IPS-NIHi11 (cell line): ENCODE results near the gene RDH8.

Source experiments
- DNase-seq: peaks from one replicate; pipeline ENCODE4 v3.0.0; 2012; ENCODE audit warnings: mixed read lengths, low spot score

Gene RDH8

DNA sequence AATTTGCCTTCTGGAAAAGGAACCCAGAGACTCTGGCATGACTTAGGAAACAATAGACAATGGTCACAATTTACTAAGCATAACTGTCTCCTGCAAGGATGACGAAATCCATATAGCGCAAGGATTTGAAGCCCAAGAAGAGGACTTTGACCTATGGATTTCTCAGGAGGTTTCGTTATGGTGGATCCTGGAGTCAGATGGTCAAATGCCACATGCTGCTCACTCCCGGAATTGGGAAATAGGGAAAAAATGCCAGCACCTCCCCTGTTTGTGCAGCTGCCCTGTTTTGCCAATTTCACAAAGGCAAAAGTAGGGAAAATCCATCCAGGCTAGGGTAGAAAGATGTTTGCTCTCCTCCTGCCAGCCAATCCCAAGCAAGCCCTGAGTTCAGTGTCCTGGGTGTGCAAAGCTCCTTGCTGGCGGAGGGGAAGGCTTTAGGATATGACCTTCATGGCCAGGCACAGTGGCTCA, 23.4 kb downstream of the RDH8 start:
- no peak for DNase-seq

DNA sequence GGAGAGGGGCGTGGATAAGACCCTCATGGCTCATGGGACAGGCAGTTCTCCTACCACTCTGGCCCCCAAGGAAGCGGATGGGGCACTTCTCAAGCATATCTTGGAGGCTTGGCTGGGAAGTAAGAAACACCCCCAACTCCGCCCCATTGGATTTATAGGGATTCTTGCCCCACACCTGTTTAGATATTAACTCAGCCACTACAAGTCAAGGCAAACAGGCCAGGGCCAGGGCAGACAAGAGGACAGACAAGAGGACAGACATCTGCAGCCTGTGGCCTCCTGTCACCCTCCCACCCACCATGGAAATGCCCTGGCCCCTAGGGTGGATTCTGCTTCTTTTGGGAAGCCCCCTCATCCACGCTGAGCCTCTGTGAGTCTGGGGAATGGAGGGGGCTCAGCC, 24.1 kb downstream of the RDH8 start:
- no peak for DNase-seq

DNA sequence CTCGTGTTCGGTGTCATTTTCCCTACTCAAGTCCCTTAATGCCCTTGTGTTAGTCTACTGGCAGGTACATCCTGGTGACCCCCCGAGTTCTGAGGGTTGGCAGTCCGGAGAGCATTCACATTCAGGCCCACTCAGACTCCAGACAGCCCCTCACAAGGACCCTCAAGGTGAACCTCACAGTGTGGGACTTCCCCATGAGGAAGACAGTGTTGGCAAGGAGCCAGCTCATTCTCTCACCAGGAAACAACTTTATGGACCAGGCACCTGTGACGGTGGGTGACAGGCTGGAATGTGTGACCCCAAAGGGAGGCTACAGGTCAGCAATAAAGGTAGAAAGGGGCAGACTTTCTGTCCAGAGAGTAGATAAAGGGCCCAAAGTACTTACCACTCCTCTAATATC, 24.5 kb downstream of the RDH8 start:
- no peak for DNase-seq

DNA sequence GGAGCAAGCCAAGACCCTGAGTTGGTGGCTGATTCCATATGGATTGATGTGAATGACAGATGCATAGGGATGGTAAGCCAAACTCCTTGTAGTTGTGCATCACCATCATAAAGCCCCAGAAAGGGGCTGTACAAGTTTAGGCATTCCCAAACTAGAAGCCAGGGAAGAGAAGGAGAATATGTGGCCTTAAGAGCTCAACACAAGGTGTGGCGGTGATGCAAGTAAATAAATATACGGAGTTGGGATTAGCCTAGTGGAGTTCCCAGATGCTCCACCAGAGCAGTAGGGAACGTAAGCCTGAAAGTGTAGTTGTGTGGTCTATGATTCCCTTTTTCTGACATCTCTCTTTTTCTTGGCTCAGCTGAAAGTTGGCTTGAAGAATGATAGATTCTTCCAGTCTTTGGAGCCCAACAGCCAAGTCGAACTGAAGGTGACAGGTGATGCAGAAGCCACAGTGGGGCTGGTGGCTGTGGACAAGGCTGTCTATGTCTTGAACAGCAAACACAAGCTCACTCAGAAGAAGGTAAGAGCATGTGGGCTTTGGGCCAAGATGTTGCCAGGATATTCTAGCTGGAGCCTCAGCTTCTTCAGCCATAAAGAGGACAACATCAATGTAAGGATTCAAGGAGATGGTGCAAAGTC, 30.1 kb downstream of the RDH8 start:
- no peak for DNase-seq

DNA sequence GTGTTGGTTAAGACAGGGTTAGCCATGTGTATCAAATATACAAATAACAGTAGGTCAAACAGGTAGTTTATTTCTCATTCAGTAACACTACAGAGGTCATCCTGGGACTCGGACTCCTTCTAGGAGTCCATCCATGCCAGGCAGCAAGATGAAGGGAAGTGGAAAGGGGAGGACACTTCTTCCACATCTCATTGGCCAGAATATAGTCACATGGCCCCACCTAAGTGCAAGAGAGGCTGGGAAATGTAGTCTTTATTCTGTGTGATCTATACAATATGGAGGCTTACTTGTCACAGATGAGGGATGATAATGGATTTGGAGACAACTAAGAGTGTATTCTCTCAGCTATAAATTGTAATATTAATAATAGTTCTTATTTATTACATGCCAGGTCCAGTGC, 31.1 kb downstream of the RDH8 start:
- peak; percentile 62 for DNase-seq

DNA sequence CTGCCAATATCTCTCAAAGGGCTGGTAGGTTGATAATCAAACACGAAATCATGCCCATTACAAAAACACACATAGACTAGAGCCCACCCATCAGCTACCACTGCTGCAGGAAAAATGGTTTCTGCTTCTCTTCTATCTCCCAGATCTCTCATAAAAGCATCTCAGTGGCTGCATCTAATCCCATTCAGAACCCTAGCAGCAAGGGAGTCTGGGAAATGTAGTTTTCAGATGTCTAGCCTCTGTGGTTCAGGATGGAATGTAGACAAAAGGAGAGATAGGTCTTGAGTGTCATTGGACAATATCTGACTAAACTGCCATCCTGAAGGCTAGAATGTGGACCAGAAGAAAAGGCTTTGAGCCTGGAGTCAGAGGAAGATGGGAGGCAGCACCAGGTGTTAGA, 32.1 kb downstream of the RDH8 start:
- DNase-seq, result no peak

DNA sequence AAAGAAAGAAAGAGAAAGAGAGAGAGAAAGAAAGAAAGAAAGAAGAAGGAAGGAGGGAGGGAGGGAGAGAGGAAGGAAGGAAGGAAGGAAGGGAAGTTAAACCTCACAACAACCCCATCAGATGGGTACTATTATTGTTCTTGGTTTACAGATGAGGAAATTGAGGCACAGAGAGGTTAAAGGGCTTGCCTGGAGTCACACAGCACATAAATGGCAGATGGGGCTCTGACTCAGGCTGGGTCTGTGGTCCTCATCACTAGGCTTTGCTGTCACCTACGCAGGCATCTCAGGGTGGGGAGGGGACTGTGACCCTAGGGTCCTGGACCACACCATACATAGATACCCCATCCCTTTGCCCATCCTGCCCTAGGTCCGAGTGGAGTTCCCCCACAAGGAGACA, 36.3 kb downstream of the RDH8 start:
- no peak for DNase-seq

DNA sequence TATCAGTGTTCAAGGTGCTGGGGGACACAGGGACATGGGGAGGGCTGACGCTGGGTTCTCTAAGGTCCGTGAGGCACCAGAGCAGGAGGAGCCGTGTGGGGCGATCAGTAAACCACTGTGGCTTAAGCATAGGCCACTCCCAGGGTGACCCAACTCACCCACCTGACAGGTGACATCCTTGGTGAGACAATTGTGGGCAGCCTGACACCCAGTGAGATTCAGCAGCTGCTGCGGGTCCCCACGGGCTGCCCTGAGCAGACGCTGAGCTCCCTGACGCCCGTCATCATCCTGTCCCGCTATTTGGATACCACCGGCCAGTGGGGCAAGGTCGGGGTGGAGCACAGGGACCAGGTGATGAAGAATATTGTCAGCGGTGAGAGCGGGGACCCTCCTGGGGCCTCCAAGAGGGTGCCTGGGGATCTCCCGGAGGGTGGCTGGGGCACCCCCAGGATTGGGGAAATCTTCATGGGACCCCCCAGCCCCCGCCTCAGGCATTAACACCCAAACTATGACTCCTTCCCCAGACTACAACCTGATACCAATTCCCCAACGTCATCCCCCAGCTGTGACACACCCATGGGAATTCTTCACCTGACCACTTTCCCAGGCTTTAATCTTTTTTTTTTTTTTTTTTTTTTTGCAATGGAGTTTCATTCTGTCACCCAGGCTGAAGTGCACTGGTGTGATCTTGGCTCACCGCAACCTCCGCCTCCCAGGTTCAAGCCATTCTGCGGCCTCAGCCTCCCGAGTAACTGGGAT, 39.5 kb downstream of the RDH8 start:
- no peak for DNase-seq

DNA sequence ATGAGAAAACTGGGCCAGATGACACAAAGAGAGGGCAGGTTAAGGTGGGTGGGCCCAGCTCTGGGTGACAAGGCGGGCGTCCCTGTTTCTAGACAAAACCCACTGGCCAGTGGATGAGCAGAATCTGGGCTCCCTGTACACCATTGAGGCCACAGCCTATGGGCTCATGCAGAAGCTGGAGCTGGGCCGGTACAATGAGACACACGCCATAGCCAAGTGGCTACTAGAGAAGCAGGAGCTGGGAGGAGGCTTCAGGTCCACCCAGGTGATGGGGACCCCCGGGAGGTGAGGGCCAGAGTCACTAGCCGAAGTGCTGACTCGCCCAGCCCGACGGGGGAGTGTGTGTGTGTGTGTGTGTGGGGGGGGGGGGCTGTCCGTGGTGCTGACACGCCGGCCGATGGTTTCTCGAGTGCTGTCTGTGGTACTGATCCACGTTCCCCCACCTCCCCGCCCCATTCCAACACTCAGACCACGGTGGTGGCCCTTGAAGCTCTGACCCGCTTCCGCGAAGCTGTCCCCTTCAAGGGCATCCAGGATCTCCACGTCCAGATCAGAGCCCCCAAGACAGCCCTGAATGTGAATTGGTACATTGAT, 48.5 kb downstream of the RDH8 start:
- DNase-seq, result peak; percentile 88

DNA sequence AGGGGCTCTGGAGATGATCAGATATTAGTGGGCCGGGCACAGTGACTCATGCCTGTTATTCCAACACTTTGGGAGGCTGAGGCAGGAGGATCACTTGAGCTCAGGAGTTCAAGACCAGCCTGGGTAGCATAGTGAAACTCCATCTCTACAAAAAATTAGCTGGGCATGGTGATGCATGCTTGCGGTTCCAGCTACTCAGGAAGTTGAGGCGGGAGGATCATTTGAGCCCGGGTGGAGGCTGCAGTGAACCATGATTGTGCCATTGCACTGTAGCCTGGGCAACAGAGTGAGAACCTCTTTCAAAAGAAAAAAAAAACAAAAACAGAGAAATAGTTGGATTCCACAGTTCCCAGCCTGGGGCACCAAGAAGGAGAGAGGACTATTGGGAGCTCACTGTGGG, 54.9 kb downstream of the RDH8 start:
- DNase-seq, result no peak

DNA sequence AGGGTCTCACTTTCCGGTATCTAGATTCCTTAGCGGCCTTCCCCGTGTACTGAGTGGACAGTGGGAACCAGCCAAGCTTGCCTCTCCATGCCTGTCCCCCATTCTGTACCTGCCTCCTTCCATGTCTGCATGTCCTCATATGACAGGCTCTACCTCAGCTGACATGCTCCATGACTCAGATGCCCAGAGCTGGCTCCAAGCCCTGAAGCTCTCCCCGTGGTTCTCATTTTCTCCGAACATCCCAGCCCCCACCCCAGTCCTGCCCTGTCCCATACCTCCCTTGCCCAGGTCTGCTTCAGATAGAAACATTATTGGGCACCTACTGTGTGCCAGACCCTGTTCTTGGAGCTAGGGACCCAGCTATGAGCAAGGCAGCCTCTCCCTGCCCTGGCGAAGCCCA, 55.8 kb downstream of the RDH8 start:
- no peak for DNase-seq

DNA sequence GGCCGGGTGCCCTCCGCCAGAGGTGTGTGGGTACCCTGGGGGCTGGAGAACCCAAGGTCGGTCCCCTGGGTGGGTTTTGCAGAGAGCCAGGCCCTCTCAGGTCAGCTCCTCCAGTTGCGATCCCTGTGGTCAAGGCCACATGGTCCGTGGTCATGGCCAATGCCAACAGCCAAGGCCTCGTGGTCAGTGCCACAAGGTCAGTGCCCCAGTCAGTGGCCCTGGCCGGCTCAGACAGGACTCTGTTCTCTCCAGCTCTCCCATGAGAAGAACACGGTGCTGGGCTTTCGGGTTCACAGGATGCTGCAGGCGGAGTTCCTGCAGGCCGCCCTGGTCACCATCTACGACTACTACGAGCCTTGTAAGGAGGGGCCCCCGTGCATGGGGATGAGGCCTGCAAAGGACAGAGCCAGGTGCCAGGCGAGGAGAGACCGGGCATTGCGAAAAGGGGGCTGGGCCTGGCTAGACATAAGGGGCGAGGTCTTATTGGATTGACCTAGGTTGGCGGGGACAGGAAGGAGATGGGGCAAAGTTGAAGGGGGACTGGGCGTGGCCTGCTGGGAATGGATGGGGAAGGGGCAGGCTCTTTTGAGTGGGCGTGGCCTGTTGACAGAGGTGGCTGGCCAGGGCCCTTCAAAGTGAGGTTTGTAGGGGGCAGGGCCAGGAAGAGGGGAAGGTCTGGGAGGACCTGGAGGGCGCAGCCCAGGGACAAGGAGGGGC, 57.6 kb downstream of the RDH8 start:
- DNase-seq, result peak; percentile 84
